Myocyte (in vitro differentiated cells): ENCODE data around the gene DBNDD2. TPM values are rescaled to one million over a fixed set of nuclear protein-coding genes. Genes with fewer than 3 reads are reported as not detected.

Source experiments
- DNase-seq: peaks from one replicate; pipeline ENCODE4 v3.0.0-alpha.2; 2012; ENCODE audit warnings: low read depth
- polyA plus RNA-seq: library from polyadenylated mRNA; unstranded; fragments of >200 nt; gene quantifications from one replicate; pipeline ENCODE4 v1.2.1, GENCODE V29; 2012; ENCODE audit warnings: missing spikeins
- total RNA-seq: library from RNA; depleted of rRNA; stranded (reverse); fragments of >200 nt; gene quantifications from 2 replicates; pipeline ENCODE4 v1.2.3, GENCODE V29; 2014

DBNDD2 gene
- total RNA-seq = 3.3 and 3.4 TPM in 2 replicates
- polyA plus RNA-seq = 5.5 TPM

DNA sequence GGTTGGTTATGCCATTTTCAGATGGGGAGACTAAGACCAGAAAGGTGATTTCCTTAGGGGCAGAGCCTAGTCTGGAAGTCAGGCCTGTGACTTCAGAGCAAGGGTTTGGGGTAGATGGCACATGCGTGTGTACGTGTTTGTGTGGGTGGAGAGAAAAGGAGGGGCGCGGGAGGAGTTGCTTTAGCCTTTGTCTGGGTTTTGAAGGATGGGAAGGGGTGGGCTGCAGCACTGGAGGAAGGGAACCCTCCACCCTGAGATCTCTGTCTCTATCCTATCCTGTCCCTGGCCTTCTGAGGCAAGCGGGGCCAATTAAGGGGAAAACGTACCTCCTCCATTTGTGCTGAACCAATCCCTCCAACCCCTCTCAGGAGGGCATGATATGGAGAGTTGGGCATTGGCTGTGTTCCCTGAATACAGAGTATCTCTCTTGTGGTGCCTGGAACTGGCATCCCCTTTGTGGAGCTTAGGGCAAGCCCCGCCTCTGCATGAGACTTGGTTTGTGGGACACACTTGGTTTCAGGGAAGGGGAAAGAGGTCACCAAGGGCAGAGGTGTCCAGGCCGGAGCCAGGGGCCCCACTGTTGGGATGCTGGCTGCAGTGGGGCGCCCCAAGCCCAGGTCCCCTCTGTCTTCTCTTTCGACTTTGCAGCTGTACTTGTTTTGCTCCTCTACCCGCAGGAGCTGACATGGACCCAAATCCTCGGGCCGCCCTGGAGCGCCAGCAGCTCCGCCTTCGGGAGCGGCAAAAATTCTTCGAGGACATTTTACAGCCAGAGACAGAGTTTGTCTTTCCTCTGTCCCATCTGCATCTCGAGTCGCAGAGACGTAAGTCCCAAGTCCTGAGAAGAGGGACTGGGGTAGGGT lies at the start of gene DBNDD2:
Gene DBNDD2 (plus strand): TSS at position 507 of the 863 bp plus-strand sequence. CDS start 179 bp downstream, at position 686.
- DNase-seq = no peak

DNA sequence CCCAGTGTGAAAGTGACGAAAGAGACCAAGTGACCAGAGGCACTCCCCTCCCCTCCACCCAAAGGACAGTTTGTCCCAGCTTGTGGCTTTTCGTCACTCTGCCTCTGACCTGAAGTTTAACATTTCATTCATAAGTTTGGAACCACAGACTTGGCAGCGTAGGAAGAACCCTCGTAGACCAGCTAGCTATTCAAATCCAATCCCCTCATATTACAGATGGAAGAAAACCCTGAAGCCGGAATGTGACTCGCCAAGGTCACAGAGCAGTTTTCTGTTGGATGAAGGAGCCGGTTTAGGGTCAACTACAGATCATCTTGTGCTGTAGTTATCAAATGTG lies 49.1 kb upstream of the DBNDD2 start:
- peak; percentile 83 for DNase-seq

DNA sequence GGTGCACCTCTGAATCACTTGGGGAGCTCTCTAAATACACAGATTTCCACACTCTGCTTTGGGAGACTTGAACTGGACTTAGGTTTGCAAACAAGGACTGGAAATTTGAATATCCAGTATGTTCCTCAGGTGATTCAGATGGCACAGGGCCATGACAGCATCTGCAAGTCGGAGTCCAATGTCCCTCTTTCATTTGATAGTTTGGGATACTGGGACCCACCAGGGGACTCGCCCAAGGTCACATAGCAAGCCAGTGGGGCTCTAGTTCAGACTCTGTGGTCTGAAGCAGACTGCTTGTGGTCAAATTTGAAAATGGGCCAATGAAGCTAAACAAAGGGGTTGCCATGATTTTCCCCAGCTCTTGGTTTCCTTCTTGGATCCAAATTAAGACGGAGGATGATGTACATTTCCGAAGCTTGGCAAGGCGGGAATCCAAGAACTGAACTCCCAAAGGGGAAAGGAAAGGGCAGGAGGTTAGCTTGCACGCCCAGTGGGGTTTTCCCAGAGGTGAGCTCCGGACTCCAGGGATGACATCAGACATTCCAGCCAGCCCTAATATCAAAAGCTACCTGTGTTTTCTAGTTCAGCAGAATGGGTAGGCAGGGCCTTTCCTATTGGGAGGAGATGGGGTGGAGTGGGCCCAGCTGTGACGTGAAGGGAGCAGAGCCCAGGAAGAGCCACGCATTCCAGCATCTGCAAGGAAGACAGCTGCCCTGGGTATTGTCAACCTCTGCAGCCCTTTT lies 48.5 kb upstream of the DBNDD2 start:
- DNase-seq = peak; percentile 58

DNA sequence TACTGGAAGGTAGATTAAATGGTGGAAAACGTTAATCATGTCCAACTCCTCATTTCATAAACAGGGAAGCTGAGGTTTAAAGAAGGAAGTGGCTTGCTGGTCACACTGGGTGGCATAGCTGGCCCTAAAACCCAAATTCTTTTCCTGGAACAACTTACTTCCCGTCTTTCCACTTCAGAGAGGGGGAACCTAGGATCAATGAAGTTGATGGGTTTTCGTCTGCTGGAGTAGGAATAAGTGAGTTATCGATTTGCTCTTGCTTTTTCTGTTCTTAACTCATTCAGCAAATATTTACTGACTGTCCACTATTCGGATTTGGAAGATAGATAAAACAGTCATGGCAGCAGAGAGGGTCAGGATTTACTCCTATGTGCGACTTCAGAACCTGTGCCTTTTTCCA lies 46.3 kb upstream of the DBNDD2 start:
- DNase-seq = no peak

GRCh38 chr20:45362804-45363610 lies 45.1 kb upstream of the DBNDD2 start, which contains the start of gene SYS1:
Gene SYS1, plus strand, starts transcription at chr20:45363156. Its CDS starts 376 bp downstream, at chr20:45363532.
- DNase-seq = peak; percentile 99

- DNase-seq = no peak
Measured at GRCh38 chr20:45363611-45364492, 44.2 kb upstream of the DBNDD2 start.

DNA sequence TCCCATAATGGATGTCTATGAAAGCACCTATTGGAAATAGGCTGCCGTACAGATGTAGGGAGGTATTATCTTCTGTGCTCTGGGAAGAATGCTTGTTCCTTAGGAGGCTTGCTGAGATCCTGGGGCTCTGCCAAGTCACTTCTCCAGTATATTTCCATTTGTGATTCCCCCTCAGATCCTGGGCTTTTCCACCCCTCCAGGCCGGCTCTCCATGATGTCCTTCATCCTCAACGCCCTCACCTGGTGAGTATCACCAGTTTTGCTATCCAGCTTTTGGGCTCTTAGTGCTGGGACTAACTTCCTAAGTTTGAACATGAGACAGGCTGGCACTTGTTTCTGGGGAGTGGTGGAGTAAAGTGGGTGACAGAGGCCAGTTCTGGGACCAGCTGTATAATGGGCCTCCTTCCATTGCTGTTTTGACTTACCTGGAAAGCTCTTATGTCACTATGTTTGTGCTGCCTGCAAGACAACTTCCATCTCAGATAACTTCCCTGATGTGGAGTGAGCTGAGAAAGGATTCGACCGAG lies 42.6 kb upstream of the DBNDD2 start:
- DNase-seq = no peak

- no peak for DNase-seq
Measured at GRCh38 chr20:45366192-45366591, 41.9 kb upstream of the DBNDD2 start.

DNA sequence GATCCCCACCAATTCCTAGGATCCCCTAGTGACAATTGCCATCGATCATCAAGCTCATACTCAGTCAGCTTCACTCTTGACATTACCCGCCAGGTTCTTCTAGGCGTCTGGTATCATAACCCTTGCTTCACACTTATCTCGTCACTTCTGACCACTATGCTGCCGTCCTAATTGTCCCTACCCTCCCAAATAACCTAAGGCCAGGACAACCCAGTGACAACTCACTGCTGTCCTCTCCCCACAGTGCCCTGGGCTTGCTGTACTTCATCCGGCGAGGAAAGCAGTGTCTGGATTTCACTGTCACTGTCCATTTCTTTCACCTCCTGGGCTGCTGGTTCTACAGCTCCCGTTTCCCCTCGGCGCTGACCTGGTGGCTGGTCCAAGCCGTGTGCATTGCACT lies 41.5 kb upstream of the DBNDD2 start:
- no peak for DNase-seq

DNA sequence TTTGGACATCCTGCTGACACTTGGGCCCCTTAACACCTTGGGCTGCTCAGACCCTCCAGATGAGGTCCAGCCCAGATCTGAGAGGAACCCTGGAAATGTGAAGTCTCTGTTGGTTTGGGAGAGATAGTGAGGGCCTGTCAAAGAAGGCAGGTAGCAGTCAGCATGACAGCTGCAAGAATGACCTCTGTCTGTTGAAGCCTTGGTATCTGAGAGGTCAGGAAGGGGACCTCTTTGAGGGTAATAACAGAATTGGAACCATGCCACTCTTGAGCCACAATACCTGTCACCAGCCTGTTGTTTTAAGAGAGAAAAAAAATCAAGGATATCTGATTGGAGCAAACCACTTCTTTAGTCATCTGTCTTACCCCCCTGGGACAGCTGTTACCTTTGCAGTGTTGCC lies 41.0 kb upstream of the DBNDD2 start:
- DNase-seq = no peak

- peak; percentile 71 for DNase-seq
Measured at GRCh38 chr20:45368221-45368980, 39.7 kb upstream of the DBNDD2 start.

GRCh38 chr20:45370571-45371160 lies 37.4 kb upstream of the DBNDD2 start:
- DNase-seq = no peak

DNA sequence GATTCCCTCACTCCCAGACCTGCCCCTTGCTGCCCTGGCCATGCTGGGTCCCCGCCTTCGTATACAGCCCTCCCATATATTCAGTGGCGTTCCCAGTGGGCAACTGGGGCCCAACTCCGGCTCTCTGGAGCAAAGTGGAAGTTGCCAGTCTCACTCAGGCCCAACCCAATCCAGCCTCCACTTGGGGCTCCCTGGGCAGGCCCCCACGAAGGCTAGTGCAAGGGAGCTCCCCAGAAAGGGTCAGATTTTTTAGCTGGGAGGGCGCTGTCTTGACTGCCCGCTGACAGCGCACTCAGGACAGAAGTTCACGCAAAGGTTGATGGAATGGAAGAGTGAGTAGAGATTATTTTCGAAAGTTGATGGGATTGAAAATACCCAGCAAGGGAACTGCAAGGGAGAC lies 35.8 kb upstream of the DBNDD2 start:
- no peak for DNase-seq

DNA sequence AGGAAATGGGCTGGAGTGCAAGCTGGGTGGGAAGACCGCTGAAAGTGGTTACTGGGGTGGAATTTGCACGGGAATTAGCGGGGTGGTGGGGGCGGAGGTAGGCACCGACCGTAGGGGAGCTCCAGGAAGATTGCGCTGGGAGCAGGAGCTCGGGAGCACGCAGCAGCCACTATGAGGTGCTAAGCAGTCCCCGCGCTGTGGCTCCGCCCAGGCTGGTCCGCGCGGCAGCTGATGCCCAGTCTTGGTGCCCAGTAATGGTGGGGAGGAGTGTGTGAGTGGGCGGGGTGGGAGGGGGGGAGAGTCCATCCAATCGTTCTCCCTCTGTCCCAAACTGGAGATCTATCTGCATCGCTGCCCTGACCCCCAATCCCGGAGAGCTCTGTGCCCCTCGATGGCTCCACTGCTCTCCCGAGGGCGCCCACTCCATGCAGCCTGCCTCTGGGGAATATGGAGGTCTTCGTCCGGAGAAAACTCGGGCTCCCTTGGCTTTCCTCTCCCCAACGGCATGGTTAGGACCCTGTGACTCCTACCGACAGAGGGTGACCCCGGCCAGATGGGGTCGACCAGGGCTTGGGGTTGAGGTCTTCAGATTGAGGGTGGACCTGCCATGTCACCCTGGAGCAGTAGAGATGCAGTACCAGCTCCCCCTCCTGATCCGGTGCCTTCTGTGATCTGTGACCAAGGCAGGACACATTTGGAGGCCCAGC lies 35.3 kb upstream of the DBNDD2 start:
- peak; percentile 69 for DNase-seq

DNA sequence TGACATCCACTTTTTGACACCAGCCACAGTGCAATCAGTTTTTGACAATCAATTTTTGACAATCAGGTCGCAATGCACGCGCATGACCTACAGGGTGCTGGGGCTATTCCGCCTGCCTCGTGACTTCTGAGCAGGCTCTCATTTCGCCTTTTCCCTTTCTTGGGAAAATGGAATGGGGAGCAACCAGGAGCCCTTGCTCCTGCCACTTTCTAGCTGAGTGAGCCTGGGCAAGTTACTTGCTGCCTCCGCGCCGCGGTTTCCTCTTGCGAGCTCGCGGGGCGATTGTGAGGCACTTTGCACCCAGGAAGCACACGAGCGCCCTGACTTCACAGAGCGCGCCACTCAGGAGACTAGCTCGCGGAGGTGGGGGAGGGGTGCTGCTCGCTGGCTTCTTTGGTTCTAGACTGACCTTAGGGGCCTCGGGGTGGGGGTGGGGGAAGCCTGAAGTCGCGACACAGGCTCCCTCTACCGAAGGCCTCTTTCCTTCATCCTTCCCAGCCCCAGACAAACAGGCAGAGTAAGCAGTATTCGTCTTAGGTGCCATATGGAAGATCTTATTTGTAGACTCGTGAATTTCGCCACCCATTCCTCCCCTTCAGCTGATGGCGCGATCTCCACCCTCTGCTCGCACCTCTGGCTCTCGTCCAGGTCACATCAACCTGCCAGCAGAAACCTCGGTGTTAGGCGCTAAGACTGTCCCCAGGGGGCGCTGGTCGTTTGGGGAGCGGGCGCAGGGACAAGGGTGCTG lies 34.6 kb upstream of the DBNDD2 start:
- peak; percentile 89 for DNase-seq

DNA sequence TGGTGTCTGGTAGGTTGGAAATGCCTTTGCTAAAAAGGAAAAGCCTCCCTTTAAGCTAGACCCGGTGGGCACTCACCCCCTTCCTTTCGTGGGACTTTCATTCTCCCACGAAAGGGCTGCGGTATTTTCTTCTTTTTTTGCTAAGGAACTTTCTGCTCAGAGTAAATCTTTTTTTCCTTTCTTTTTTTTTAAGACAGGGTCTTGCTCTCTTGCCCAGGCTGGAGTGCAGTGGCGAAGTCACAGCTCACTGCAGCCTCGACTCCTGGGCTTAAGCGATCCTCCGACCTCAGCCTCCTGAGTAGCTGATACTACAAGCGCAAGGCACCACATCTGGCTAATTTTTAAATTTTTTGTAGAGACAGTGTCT lies 34.0 kb upstream of the DBNDD2 start:
- DNase-seq = no peak

- no peak for DNase-seq
Measured at GRCh38 chr20:45374966-45375365, 33.1 kb upstream of the DBNDD2 start.

DNA sequence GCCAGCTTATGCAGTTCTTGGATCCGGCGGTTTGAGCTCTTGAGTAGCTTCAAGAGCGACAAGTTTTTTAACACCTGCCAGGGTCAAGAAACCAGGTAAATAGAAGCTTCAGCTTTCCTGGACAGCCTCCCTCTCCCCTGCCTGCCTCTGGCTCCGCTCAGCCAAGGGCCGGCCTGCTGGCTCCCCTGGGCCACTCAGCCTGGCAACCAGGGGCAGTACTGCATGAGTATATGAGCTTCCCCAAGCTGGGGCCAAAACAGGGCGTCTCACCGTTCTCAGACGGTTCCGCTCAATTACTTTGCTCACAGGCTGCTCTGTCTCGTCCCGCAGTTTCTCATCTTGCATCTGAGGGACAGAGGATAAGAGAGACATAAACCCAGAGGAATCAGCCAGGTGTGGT lies 30.8 kb upstream of the DBNDD2 start:
- no peak for DNase-seq
